ENCODE data around the gene TMEM203.

GRCh38 chr9:137226338-137227053, 21.0 kb upstream of the TMEM203 start:
- TF ChIP-seq CTCF (optimal IDR thresholded peaks at IDR 0.05 in 1 of 3, IDR thresholded peaks at IDR 0.05 in 1 of 3, conservative IDR thresholded peaks at IDR 0.05 in 1 of 3; ENCODE audit: extremely low read depth in 1 of 3, insufficient read depth in 2 of 3, low read length in 3 of 3) (no peak), EZH2 (IDR thresholded peaks at IDR 0.05; ENCODE audit: low read length) (no peak)

Data from keratinocyte (primary cell).